Testis (tissue), 2 donors: ENCODE measurements around the gene NAPB.

ENCODE experiments used
- POLR2A ChIP-seq: fragments of 450-650 bp; IDR thresholded peaks from one replicate; pipeline ENCODE4 v1.6.1; 2017; ENCODE audit warnings: antibody characterized with exemption, mild to moderate bottlenecking, moderate library complexity
- TF ChIP-seq, protein P1 (sequence below), 3 experiments: fragments of 450-650 bp in 2 of 3; fragments of 200-600 bp in 1 of 3; sonication (generic) in 1 of 3; IDR thresholded peaks; one replicate each; pipeline ENCODE4 v1.5.1; 2016 to 2019; ENCODE audit warnings: antibody characterized with exemption in 3 of 3, mild to moderate bottlenecking in 2 of 3, moderate library complexity in 1 of 3

DNA sequence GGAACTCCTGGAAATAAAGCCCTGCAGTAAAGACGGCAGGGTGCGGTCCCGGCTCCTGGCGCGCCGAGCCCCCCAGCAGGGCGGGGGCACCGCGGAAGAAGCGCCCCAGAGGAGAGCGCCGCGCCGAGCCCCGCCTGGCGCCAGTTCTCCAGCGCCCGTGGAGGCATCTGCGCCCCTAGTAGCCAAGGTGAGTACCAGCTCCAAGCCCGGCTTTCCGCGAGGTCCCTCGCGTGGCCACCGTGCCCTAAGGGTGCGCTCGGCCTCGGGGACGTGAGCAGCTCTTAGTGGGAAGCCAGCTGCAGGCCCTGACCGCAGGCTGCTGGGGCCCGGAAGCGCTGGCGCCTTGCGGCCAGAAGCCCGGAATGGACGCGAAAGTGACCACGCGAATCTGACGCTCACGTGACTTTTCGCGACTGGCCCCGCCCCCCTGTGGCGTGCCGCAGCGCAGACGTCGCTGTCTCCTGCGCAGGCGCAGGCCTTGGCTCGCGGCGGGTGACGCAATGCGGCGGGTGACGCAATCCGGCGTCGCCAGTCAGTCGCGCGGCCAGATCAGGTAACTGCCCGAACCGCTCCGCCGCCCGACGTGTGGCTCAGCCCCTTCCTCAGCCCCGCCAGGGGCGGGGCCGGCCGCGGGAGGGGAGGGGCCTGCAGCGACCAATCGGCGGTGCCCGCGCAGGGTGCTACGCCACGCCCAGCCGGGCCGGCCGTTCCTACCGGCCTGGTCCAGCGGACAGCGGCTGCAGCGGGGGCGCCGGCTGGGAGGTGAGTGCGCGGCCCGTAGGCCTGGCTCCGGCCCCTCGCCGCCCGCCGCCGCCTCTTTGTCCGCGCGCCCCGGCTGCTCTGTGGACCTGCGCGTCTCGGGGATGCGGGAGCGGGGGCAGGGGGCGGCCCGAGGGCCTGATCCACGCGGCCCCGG is 59.6 kb downstream of the NAPB start, which contains the start of gene GZF1:
- TF ChIP-seq, protein P1, sequence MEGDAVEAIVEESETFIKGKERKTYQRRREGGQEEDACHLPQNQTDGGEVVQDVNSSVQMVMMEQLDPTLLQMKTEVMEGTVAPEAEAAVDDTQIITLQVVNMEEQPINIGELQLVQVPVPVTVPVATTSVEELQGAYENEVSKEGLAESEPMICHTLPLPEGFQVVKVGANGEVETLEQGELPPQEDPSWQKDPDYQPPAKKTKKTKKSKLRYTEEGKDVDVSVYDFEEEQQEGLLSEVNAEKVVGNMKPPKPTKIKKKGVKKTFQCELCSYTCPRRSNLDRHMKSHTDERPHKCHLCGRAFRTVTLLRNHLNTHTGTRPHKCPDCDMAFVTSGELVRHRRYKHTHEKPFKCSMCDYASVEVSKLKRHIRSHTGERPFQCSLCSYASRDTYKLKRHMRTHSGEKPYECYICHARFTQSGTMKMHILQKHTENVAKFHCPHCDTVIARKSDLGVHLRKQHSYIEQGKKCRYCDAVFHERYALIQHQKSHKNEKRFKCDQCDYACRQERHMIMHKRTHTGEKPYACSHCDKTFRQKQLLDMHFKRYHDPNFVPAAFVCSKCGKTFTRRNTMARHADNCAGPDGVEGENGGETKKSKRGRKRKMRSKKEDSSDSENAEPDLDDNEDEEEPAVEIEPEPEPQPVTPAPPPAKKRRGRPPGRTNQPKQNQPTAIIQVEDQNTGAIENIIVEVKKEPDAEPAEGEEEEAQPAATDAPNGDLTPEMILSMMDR (IDR thresholded peaks at IDR 0.05) = peak; percentile 6 to 43 (median 36)
- peak; percentile 82 for TF ChIP-seq POLR2A
